GM11168 (cell line): ENCODE results near the gene PACRG.
"Not testable (repeated sequence)": the region's sequence is repeated elsewhere in the genome, so short reads cannot be mapped to it uniquely, and the experiment has no call there.

ENCODE experiments used
- in situ Hi-C: fragments of 300-500 bp; cut with MboI; formaldehyde crosslinking; loops from one replicate; pipeline ENCODE4 v1.12.0; 2022; ENCODE audit warnings: low sequenced_read_pairs; ENCODE audit not compliant: unreplicated experiment

PACRG gene

DNA sequence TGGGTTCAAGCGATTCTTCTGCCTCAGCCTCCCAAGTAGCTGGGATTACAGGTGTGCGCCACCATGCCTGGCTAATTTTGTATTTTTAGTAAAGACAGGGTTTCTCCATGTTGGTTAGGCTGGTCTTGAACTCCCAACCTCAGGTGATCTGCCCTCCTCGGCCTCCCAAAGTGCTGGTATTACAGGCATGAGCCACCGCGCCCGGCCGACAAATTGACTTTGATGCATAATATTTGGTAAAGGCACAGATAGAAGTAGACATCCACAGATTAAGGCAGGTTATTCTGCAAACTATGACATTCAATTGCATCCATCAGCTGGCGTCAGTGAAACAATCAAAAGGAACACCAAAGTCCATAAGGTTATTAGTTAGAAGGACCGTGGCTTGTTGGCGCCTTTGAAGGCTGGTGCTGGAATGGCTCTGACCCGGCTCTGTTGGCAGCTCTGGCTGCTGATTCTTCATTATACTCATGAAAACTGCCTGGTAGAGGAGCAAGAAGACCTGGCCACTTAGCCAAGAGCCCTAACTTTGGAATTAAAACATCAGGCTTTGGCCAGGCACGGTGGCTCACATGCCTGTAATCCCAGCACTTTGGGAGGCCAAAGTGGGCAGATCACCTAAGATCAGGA, 589.2 kb downstream of the PACRG start:
- in situ Hi-C loops, result not testable (repeated sequence)

DNA sequence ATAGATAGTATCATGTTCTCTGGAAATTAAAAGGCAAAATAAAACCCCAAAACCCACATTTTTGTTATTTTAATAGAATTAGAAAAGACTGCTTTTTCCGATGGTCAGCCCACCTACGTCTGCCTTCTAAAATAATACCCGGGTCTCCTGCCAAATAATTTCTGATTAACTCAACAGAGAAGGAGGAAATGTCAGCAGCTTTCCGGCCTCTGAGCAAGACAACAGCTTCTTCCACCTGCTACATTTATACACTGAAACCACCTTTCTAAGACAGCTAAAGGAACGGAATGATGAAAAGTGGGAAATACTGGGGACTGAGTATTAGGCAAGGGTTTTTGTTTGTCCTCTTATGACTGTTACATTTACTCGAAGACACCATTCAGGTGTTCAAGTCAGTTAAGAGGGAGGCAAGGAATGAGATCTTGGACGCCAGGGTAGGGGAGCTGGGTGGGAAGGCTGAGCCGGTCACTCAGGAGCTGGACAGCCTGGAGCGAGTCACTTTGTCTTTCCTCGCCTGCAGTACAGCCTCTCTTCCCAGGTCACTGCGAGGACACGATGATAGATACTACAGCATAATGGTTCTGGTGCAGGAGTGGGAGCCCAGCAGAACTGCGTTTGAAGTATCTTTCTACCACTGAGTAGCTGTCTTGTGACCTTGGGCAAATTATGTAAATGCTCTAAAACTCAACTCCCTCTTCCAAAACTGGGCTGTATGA, 590.5 kb downstream of the PACRG start:
- in situ Hi-C loops, result no loop called here

DNA sequence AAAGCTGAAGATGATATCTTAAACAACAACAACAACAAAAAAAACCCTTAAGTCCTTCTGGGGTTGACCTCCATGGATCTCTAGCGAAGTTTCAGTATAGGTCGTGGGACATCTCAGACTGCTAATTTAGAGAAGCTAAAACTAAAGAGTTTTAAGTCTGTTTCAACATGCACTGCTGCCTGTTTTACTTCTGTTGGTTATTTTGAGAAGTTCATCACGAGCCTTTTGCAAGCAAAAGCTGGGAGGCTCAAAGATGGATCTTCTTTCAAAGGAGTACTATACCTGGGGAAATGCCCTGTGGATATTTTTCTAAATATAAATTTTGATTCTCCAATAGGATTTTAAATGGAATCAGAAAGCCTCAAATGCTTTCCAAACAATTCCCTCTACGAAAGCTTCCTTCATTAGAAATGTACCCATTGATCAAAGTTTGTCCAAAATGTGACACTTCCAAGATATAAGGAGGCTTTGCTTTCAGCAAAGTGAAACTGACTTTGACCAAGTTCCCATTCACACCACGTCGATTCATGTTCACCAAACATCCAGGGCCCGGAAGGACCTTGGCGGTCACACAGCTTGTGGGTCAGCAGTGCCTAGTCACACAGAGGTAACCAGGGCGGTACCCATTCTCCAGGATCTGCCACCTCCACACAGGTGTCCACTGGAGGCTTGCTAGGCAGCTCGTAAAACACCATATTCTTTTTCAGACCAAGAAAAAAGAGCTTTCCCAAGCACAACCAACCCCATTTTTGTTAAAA, 592.0 kb downstream of the PACRG start:
- in situ Hi-C loops, result no loop called here

DNA sequence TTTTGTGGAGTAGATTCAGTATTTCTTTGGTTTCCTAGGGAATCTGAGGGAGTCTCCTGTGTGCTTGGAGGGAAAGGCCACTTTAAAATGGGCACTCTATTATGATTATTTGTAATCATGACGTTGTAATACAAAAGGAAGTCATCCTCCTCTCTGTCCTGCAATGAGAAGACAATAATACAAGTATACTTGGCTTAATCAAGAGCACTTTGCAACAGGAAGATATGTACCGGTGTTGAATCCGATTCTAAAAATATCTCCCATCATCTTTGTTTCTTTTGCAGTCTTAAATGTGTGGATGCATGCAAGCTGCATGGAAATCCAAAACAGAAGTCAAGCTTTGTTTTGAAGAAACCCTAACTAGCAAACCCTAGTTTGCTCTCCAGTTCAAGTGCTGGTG, 592.6 kb downstream of the PACRG start:
- in situ Hi-C loops, result no loop called here

DNA sequence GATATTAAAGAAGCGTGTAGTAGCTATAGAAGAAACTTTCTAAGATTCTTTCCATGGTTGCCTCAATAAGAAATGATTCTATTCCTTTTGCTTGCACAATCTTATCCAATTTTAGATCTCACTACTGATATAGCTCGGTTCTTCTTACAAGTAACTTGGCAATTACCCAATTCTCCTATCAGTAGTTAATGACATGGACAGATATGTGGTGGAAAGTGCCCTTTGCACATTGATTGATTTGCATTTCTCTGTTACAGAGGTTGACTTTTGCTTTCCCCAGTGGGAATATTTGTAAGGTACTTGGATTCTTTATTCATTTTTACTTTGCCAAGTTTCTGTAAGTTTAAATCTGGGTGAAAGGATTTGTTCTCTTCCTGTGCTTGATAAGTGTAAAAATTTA, 593.0 kb downstream of the PACRG start:
- in situ Hi-C loops, result no loop called here

DNA sequence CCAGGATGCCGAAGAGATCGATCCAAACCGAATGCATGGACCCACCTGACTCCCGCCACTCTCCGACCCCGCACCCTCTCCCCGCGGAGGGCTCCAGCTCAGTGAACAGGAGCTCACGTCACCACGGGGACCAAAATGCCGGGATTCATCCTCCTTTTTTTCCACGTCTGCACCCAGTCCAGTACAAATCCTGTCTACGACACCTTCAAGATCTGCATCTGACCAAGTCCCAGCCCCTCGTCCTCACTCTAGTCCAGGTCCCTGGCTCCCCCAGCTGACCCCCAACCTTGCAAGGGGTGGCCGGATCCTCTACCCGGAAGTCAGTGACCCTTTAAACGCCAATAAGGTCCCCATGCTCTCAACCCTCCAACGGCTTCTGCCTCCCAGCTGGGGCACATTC, 593.9 kb downstream of the PACRG start:
- in situ Hi-C loops, result no loop called here

DNA sequence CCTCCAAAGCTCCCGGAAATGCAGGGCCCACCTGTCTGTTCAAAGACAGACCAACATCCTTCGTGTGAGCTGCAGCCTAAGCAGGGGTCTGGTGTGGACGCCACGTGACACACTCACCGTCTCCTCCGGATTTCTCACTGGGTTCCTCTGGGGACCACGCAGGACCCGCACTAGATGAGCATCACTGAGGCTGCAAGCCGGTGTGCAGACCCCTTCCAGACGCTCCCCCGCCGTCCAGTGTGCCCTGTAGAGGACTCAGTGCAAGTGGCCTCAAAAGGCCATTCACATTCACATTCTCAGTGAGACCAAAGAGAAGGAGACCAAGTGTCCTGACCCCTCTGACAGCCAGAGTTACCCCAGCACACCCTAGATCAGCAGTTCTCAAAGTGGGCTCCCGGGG, 595.5 kb downstream of the PACRG start:
- in situ Hi-C loops, result no loop called here

DNA sequence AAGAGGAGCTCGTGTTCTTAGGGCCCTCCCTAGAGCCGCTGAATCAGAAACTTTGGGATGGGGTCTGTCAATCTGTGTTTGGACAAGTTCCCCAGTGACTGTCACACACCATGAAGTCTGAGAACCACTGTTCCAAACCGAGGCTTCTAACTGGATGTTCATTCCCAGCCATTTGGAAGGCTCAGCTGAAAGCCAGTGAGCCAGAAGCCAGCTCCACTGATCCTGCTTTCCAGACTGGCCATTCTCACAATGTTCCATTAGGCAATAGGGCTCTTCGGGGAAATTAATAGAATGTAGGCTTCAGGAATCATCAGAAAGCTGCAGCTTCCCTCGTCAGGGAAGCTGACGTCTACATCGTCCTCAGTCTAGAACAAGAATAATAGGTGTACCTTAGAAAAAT, 595.9 kb downstream of the PACRG start:
- in situ Hi-C loops, result no loop called here

DNA sequence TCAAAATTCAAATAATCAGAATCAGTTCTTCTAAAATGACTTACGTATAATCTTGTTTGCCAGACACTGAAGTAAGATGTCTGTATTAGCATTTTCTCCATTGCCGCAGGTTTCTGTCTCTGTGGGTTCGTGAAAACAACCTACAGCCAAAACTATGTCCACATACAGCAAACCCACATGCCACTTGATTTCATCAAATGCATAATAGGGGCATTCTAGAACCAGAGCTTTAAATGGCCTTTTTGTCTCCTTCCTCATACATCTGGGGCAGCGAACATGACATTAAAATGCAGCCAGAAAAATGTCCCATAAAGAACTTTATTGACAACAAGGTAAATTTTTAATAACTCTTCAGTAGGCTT, 596.5 kb downstream of the PACRG start:
- in situ Hi-C loops, result no loop called here

DNA sequence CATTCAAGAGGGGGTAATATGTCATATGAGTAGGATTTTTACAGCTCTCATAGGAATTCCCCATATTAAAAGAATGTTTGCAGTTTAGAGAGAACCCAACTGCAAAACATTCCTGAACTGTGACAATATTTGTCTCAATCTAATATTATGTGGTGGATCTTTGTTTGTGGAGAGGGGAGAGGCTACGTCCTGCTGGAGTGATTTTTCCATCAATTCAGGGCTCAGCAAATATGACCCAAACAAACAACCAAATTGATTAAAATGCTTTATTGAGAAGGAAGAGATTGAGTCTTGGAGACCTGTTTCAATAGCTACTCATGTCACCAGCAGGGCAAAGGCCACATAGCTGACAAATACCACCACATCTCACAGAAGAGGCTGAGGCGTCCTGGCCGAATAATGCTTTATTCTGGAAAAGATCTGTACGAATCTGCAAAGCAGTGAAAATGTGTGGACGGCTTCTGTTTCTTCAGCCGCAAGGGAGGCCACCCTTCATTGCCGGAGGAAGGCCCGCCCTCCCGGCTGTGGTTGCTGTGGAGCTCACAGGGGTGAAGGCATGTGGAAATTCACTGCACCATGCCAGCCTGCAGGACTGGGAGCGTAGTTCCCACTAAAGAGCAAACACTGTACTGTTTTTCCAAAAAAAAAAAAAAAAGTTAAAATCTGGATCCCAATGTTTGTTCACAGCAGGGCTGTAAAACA, 597.1 kb downstream of the PACRG start:
- in situ Hi-C loops, result no loop called here

DNA sequence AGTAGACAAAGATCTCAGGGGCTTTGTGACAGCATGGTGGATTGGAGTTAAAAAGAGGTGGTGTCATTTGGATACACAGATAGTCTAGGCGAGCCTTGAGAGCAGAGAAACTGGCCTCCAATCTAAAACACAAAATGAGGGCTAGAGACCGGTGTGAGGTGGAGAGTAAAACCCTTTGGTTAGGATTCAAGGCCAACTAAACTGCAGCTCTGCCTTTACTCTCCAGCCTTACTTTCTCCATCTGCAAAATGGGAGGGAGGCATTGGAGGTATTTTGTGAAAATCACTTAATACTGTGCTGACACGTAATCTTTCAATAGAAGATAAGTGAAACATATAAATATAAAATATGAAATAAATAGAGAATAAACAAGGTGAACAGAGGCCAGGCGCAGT, 597.6 kb downstream of the PACRG start:
- in situ Hi-C loops, result no loop called here

DNA sequence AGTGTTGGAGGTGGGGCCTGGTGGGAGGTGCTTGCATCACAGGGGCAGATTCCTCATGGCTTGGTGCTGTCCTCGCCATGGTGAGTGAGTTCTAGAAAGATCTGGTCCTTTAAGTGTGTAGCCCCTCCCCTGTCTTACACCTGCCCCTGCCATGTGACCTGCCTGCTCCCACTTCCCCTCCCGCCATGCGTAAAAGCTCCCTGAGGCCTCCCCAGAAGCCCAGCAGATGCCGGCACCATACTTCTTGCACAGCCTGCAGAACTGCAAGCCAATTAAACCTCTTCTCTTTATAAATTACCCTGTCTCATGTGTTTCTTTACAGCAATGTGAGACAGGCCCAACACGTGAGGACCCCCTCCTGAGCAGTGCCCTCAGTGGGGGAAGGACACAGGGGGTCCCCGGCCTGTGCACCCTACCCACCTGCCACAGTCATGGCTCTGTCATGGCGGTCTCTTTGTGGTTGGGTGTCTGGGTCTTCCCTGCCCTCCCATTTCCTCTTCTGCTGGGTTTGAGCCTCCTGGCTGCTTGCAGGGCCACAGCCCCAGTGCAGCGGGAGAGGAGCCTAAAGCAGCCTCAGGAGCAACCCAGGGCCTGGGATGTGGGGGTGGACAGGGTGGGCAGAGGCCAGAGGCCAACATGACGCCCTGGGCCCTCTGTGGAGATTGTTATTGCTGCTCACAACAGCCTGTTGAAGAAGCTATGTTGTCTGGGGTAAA, 599.5 kb downstream of the PACRG start:
- in situ Hi-C loops, result no loop called here

DNA sequence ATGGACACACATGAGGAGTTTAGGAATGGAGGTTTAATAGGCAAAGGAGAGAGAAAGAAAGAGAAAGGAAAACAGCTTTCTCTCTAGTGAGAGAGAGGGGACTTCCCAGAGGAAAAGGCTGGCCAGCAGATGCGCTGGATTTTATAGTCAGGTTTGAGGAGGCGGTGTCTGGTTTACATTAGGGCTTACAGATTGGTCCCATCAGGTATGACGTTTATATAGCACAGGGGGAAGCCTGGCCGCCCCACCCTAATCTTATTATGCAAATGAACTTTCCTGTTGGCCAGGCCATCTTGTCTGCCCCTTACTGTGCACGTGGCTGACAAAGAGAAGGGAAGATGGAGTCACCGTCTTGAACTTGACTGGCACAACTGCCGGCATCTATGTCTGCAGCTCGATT, 600.1 kb downstream of the PACRG start:
- in situ Hi-C loops, result no loop called here

DNA sequence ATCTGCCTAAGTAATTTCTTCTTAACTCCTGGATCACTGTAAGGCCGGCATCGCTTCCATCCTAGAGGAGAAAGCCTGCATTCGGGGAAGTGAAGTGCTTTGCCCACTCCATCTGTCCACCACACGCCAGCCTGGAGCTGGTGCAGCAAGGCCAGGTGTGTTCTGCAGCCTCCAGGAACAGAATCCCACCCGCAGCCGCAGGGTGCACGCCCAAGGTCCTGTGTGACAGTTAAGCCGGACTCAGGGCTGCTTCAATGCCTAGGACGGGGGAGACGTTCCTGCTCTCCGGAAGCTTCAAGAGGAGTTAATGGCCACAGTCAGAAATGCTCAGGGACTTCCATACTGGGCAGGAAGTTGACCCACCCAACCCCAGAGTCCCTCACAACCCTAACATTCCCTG, 600.6 kb downstream of the PACRG start:
- in situ Hi-C loops, result no loop called here

DNA sequence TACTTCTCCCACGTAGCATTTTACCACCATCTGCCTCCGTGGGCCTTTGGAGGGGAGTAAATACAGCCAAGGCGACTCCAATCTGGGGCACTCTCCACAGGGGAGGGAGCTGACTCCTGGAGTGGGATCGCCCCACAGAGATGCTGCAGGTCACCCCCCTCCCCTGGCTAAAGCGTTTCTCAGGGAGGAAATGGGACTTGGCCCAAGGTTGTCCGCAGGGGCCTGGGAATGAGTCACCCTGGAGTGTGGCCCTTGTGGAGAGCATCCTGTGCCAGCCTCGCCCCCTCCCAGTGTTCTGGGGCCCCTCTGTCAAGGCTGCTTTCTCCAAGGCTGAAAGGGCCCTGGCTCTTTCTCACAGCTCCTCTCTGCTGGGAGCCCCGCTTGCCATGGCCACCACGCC, 602.2 kb downstream of the PACRG start:
- in situ Hi-C loops, result no loop called here

DNA sequence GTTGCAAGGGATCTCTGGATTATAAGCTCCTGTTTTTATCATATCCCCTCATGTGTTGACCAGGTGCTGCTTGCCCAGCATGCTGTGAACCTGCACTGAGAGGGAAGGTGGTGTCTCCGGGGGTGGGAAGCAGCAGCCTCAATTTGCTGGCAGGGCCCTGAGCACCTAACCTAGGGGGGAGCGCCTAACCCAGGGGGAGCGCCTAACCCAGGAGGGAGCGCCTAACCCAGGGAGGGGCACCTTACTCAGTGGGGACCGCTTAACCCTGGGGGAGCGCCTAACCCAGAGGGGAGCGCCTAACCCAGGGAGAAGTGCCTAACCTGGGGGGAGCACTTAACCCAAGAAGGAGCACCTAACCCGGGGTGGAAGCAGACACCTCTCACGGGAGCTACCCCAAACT, 603.5 kb downstream of the PACRG start:
- in situ Hi-C loops, result no loop called here

DNA sequence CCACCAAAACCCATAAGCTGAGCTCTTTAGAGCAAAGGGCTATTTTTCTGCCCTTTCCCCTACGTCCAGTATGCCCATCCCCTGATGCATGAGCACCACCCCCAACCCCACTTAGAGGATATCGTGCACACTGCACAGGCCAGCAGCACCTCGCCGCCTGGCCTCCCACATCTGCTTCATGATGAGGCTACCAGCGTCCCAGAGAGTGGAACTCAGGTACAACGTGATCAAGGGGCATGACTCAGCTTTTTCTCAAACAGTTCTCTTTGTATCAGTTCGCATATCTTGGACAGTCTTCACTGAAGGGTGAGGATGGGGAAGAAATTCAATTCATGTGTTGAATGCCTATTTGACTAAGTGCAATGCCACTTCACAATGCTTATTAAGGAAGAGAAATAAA, 604.8 kb downstream of the PACRG start:
- in situ Hi-C loops, result no loop called here

DNA sequence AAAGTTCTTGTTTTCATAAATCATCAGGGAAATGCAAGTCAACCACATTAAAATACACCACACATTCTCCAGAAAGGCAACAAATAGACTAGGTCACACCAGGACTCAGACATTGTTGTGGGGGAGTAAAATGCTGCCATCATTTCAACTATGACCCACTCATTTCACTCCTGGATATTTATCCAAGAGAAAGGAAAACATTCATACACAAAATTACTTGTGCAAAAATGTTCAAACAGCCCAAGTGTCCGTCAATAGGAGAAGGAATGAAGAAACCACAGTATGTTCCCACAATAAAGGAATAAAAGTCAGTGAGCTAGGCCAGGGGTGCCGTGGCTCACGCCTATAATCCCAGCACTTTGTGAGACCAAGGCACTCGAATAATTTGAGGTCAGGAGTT, 605.3 kb downstream of the PACRG start:
- in situ Hi-C loops, result no loop called here

DNA sequence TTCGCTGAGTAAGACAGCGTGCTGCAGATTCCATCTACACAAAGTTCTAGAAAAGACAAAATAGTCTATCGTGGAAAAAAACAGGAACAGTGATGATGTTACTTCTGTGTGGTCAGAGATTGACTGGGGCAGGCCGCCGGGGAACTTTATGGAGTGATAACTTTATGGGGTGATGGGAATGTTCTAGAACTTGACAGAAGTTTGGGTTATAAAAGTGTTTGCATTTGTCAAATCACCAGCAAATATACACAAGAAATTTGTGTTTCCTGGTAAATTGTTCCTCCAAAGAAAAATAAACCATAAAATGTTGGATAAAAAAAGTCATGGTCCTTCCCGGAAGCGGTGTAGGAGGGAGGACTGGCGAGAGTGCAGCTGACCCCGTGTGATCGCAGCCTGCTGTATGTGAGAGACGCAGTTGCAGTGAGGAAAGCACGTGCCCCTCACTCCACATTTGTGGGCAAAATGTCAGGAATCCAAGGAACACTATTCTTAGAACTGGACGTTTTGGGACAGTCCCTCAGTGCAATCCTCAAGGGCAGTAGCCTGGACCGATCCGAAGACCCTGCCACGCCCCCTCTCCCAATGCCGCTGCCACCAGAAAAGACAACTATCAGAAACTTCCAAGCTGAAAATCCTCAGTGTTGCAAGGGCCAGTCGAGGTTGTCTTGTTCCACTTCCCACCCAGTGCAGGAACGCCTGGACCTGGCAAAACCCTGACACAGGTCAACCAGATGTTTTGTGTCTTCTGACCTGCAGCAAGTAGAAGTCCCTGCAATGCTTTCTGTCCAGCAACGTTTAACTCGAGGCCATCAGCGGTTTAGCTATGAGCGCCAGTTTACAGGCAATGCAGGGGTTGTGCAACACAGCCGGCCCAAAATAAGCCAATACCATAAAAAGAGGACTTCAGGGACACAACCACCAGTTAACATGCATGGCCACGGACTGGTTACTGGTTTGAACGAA, 606.2 kb downstream of the PACRG start:
- in situ Hi-C loops, result no loop called here
